HEK293T (cell line): ENCODE data around the gene MKNK1.

Experiments used
- CTCF ChIA-PET: fragments of 350-600 bp; formaldehyde crosslinking; extraction: SDS; loops from one replicate; lab custom pipeline; 2021; ENCODE audit warnings: antibody characterized with exemption, inconsistent platforms; lab: Yijun Ruan, JAX
- POLR2A ChIA-PET: fragments of 350-600 bp; formaldehyde crosslinking; extraction: SDS; loops from one replicate; lab custom pipeline; 2020; ENCODE audit warnings: antibody characterized with exemption, inconsistent platforms; lab: Yijun Ruan, JAX
- DNase-seq: peaks from one replicate; pipeline ENCODE4 v3.0.0; 2012; ENCODE audit warnings: mixed read lengths; ENCODE audit errors: extremely low spot score
- ARNT ChIP-seq: fragments of 450-650 bp; IDR thresholded peaks from 2 replicates; pipeline ENCODE4 v1.6.1; 2017; ENCODE audit warnings: mild to moderate bottlenecking
- BHLHE40 ChIP-seq: fragments of 450-650 bp; IDR thresholded peaks from 2 replicates; pipeline ENCODE4 v1.6.1; 2016; ENCODE audit warnings: mild to moderate bottlenecking, moderate library complexity, borderline replicate concordance
- CTBP1 ChIP-seq: fragments of 450-650 bp; IDR thresholded peaks from 2 replicates; pipeline ENCODE4 v1.6.1; 2016; ENCODE audit warnings: borderline replicate concordance
- ELF4 ChIP-seq: fragments of 450-650 bp; IDR thresholded peaks from 2 replicates; pipeline ENCODE4 v1.6.1; 2017; ENCODE audit warnings: antibody characterized with exemption
- FOXA1 ChIP-seq: fragments of 450-650 bp; IDR thresholded peaks from 2 replicates; pipeline ENCODE4 v1.6.1; 2016; ENCODE audit warnings: mild to moderate bottlenecking
- FOXM1 ChIP-seq: fragments of 450-650 bp; IDR thresholded peaks from 2 replicates; pipeline ENCODE4 v1.6.1; 2017; ENCODE audit warnings: mild to moderate bottlenecking, borderline replicate concordance
- HDGF ChIP-seq: fragments of 450-650 bp; IDR thresholded peaks from 2 replicates; pipeline ENCODE4 v1.6.1; 2017; ENCODE audit warnings: antibody characterized with exemption, borderline replicate concordance
- L3MBTL2 ChIP-seq: fragments of 450-650 bp; conservative IDR thresholded peaks from 2 replicates; pipeline ENCODE4 v1.6.1; 2016; ENCODE audit warnings: mild to moderate bottlenecking
- LEF1 ChIP-seq: fragments of 450-650 bp; IDR thresholded peaks from 2 replicates; pipeline ENCODE4 v1.6.1; 2017; ENCODE audit warnings: mild to moderate bottlenecking, borderline replicate concordance
- NFRKB ChIP-seq: fragments of 450-650 bp; IDR thresholded peaks from 2 replicates; pipeline ENCODE4 v1.6.1; 2016; ENCODE audit warnings: mild to moderate bottlenecking, moderate library complexity
- PKNOX1 ChIP-seq: fragments of 450-650 bp; IDR thresholded peaks from 2 replicates; pipeline ENCODE4 v1.6.1; 2016
- SP1 ChIP-seq: fragments of 450-650 bp; IDR thresholded peaks from 2 replicates; pipeline ENCODE4 v1.6.1; 2017
- SUZ12 ChIP-seq: fragments of 450-650 bp; IDR thresholded peaks from 2 replicates; pipeline ENCODE4 v1.6.1; 2016; ENCODE audit warnings: mild to moderate bottlenecking
- TARDBP ChIP-seq: fragments of 450-650 bp; IDR thresholded peaks from 2 replicates; pipeline ENCODE4 v1.6.1; 2016
- ZNF384 ChIP-seq: fragments of 450-650 bp; IDR thresholded peaks from 2 replicates; pipeline ENCODE4 v1.6.1; 2016

Gene MKNK1

GRCh38 chr1:46613661-46614603 is 9.9 kb upstream of the MKNK1 start:
- no peak for DNase-seq
- ChIA-PET POLR2A (interaction anchor here (1.5 to 9.4 kb wide), 2 partner anchors 8 to 105 kb away, joined by 4 to 101 read pairs; partner anchors contain the start of genes EFCAB14 and MKNK1), CTCF (interaction anchor here (1.0 to 1.4 kb wide), 2 partner anchors 10 kb away, joined by 3 read pairs; partner anchors contain the start of gene MKNK1)
- no peak for TF ChIP-seq L3MBTL2
- TF ChIP-seq PKNOX1 = no peak
- no peak for TF ChIP-seq CTBP1
- no peak for TF ChIP-seq BHLHE40
- no peak for TF ChIP-seq ARNT

- ChIA-PET POLR2A (interaction anchor here (1.3 to 9.4 kb wide), 2 partner anchors 7 to 54 kb away, joined by 4 to 101 read pairs; partner anchors contain the start of gene MKNK1), CTCF (interaction anchor here (1.4 kb wide), 1 partner anchor 9 kb away, joined by 3 read pairs; the partner anchor contains the start of gene MKNK1)
- no peak for DNase-seq
- no peak for TF ChIP-seq TARDBP
Measured at GRCh38 chr1:46612937-46613660, 9.0 kb upstream of the MKNK1 start.

- CTCF ChIA-PET = no interaction called here
- DNase-seq = no peak
- TF ChIP-seq TARDBP = no peak
- POLR2A ChIA-PET = interaction anchor here (0.6 to 1.3 kb wide), 2 partner anchors 13 to 56 kb away, joined by 3 to 4 read pairs; no protein-coding TSS in a partner anchor
Measured at GRCh38 chr1:46611691-46612221, 7.7 kb upstream of the MKNK1 start.

GRCh38 chr1:46607345-46608130 is 3.5 kb upstream of the MKNK1 start:
- POLR2A ChIA-PET = interaction anchor here (6.9 kb wide), 1 partner anchor 9 kb away, joined by 101 read pairs; the partner anchor contains the start of gene MOB3C
- CTCF ChIA-PET = no interaction called here
- DNase-seq = no peak
- TF ChIP-seq TARDBP = no peak
- TF ChIP-seq CTBP1 = no peak
- TF ChIP-seq NFRKB = no peak
- no peak for TF ChIP-seq LEF1
- no peak for TF ChIP-seq FOXA1
- no peak for TF ChIP-seq ELF4
- no peak for TF ChIP-seq PKNOX1
- TF ChIP-seq ZNF384 = no peak
- TF ChIP-seq HDGF = no peak
- no peak for TF ChIP-seq FOXM1
- TF ChIP-seq L3MBTL2 = no peak
- no peak for TF ChIP-seq SP1
- TF ChIP-seq BHLHE40 = no peak
- TF ChIP-seq SUZ12 = no peak
- no peak for TF ChIP-seq ARNT

- TF ChIP-seq TARDBP = no peak
- no peak for TF ChIP-seq SUZ12
- no peak for TF ChIP-seq L3MBTL2
- no peak for TF ChIP-seq BHLHE40
- no peak for TF ChIP-seq FOXM1
- no peak for TF ChIP-seq HDGF
- TF ChIP-seq NFRKB = no peak
- no peak for TF ChIP-seq CTBP1
- TF ChIP-seq ZNF384 = no peak
- no peak for TF ChIP-seq FOXA1
- TF ChIP-seq LEF1 = no peak
- no peak for TF ChIP-seq PKNOX1
- TF ChIP-seq SP1 = no peak
- CTCF ChIA-PET = interaction anchor here (0.5 kb wide), 1 partner anchor 70 kb away, joined by 3 read pairs; no protein-coding TSS in a partner anchor
- POLR2A ChIA-PET = interaction anchor here (1.5 to 6.9 kb wide), 3 partner anchors 11 to 18 kb away, joined by 3 to 101 read pairs (median 8); partner anchors contain the start of gene MOB3C
- no peak for DNase-seq
Measured at GRCh38 chr1:46606255-46606965, 2.3 kb upstream of the MKNK1 start.
